Keratinocyte (primary cell): ENCODE data around the gene GLTP. TPM values are rescaled to one million over a fixed set of nuclear protein-coding genes. Genes with fewer than 3 reads are reported as not detected.

Experiments used
- DNase-seq: peaks from one replicate; pipeline ENCODE4 v3.0.0-alpha.2; 2011; ENCODE audit warnings: low read depth, missing footprints, low spot score
- FAIRE-seq: peaks from 2 replicates; lab custom pipeline; 2011; peaks lifted over from hg19 to GRCh38; lab: Jason Lieb, UNC
- H2AFZ ChIP-seq: 2 replicates; pipeline ENCODE4 v1.6.0; 2012; ENCODE audit warnings: low read length, control low read depth, inconsistent platforms; ENCODE audit not compliant: control insufficient read depth
- H3K27ac ChIP-seq: 2 replicates; pipeline ENCODE4 v1.5.1; 2011; ENCODE audit warnings: low read length; ENCODE audit not compliant: control insufficient read depth, insufficient read depth
- H3K27me3 ChIP-seq: 3 replicates; pipeline ENCODE4 v1.6.0; 2011; ENCODE audit warnings: low read length; ENCODE audit not compliant: control insufficient read depth, insufficient read depth; ENCODE audit errors: extremely low read depth
- H3K36me3 ChIP-seq, 2 experiments: 2 replicates in 1 of 2; 3 replicates in 1 of 2; pipeline ENCODE4 v1.5.1; 2011; ENCODE audit warnings: low read length in 2 of 2, mild to moderate bottlenecking in 1 of 2; ENCODE audit not compliant: control insufficient read depth in 2 of 2, insufficient read depth in 2 of 2; ENCODE audit errors: extremely low read depth in 1 of 2
- H3K4me1 ChIP-seq: 3 replicates; pipeline ENCODE4 v1.5.1; 2011; ENCODE audit warnings: low read length; ENCODE audit not compliant: control insufficient read depth, insufficient read depth; ENCODE audit errors: extremely low read depth
- H3K4me2 ChIP-seq: 3 replicates; pipeline ENCODE4 v1.6.0; 2011; ENCODE audit warnings: low read depth, low read length; ENCODE audit not compliant: control insufficient read depth, insufficient read depth; ENCODE audit errors: extremely low read depth
- H3K4me3 ChIP-seq, 3 experiments: fragments of 200-600 bp in 1 of 3; sonication (generic) in 1 of 3; 2 replicates in 2 of 3; 3 replicates in 1 of 3; pipeline ENCODE4 v1.5.1; 2011 to 2016; ENCODE audit warnings: low read length in 3 of 3, mild to moderate bottlenecking in 3 of 3, control low read depth in 2 of 3, inconsistent platforms in 1 of 3, low read depth in 1 of 3, mixed read lengths in 1 of 3, mixed run types in 1 of 3, moderate library complexity in 1 of 3; ENCODE audit not compliant: control insufficient read depth in 2 of 3, insufficient read depth in 2 of 3; ENCODE audit errors: extremely low read depth in 1 of 3
- H3K79me2 ChIP-seq: 2 replicates; pipeline ENCODE4 v1.6.0; 2012; ENCODE audit warnings: low read length; ENCODE audit not compliant: control insufficient read depth, insufficient read depth
- H3K9ac ChIP-seq: 3 replicates; pipeline ENCODE4 v1.6.0; 2011; ENCODE audit warnings: low read length; ENCODE audit not compliant: control insufficient read depth, insufficient read depth; ENCODE audit errors: extremely low read depth
- H3K9me1 ChIP-seq: 3 replicates; pipeline ENCODE4 v1.6.0; 2011; ENCODE audit warnings: low read length; ENCODE audit not compliant: control insufficient read depth, insufficient read depth; ENCODE audit errors: extremely low read depth
- H3K9me3 ChIP-seq: 2 replicates; pipeline ENCODE4 v1.5.1; 2012; ENCODE audit warnings: low read depth, low read length; ENCODE audit not compliant: control insufficient read depth
- H4K20me1 ChIP-seq: 3 replicates; pipeline ENCODE4 v1.6.0; 2011; ENCODE audit warnings: low read length; ENCODE audit not compliant: control insufficient read depth, insufficient read depth; ENCODE audit errors: extremely low read depth
- EZH2 ChIP-seq: IDR thresholded peaks from one replicate; pipeline ENCODE4 v1.6.1; 2012; ENCODE audit warnings: inconsistent platforms, mild to moderate bottlenecking, low read length, moderate library complexity
- dilution Hi-C: fragments of 300-500 bp; cut with MboI; formaldehyde crosslinking; loops from one replicate; pipeline ENCODE4 v1.7.0; 2020; ENCODE audit warnings: low sequenced_read_pairs; ENCODE audit not compliant: extremely low pct_ligation_motif_present
- polyA plus RNA-seq, 5 experiments: library from polyadenylated mRNA; depleted of rRNA in 3 of 5; stranded (reverse) in 3 of 5; stranded (forward) in 1 of 5; unstranded in 1 of 5; fragments of >200 nt; gene quantifications; 1 replicate in 1 of 5; 2 replicates in 3 of 5; 3 replicates in 1 of 5; pipeline versions ENCODE4 v1.2.1 to v1.2.3, GENCODE V29; 2011 to 2012; ENCODE audit warnings: missing spikeins in 2 of 5, low read depth in 1 of 5, low replicate concordance in 1 of 5
- TF ChIP-seq, protein P1 (sequence below), 3 experiments: IDR thresholded peaks in 1 of 3; conservative IDR thresholded peaks in 1 of 3; optimal IDR thresholded peaks in 1 of 3; 2 replicates in 2 of 3; 3 replicates in 1 of 3; pipeline versions ENCODE3 to v1.5.1; 2011; ENCODE audit warnings: low read length in 3 of 3, mild to moderate bottlenecking in 3 of 3, moderate library complexity in 2 of 3, control low read depth in 1 of 3, inconsistent platforms in 1 of 3; ENCODE audit not compliant: insufficient read depth in 2 of 3; ENCODE audit errors: extremely low read depth in 1 of 3

Gene GLTP
- polyA plus RNA-seq, 1 donor (not counting 4 experiments of a cell fraction or from before 2014, with no cell fraction given), result 54.6 TPM

DNA sequence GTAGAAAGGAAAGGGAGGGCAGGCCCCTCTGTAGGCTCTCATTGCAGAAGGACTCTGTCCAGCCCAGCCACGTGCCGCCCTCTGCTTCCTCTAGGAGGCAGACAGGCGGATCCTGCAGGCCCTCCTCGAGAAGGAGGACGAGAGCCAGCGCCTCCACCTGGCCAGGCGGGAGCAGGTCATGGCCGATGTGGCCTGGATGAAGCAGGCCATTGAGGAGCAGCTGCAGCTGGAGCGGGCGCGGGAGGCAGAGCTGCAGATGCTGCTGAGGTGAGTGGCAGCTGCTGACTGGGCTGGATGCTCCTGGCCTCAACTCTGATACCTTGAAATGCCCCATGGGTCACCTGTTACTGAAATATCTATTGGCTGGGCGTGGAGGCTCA is 30.6 kb upstream of the GLTP start:
- Histone ChIP-seq H3K27ac (no peak overlapping the region), H3K4me1 (peaks cover 4% of the 10 kb centered on the region), H2AFZ (no peak overlapping the region), H3K27me3 (no peaks in the 10 kb centered on the region), H3K9me1 (no peaks in the 10 kb centered on the region), H3K4me2 (no peak overlapping the region), H3K9ac (no peak overlapping the region), H4K20me1 (no peaks in the 10 kb centered on the region), H3K4me3 (no peak overlapping the region), H3K36me3 (peaks cover 25 to 45% of the 10 kb centered on the region in 2 experiments), H3K79me2 (no peaks in the 10 kb centered on the region), H3K9me3 (no peaks in the 10 kb centered on the region)
- TF ChIP-seq, protein P1, sequence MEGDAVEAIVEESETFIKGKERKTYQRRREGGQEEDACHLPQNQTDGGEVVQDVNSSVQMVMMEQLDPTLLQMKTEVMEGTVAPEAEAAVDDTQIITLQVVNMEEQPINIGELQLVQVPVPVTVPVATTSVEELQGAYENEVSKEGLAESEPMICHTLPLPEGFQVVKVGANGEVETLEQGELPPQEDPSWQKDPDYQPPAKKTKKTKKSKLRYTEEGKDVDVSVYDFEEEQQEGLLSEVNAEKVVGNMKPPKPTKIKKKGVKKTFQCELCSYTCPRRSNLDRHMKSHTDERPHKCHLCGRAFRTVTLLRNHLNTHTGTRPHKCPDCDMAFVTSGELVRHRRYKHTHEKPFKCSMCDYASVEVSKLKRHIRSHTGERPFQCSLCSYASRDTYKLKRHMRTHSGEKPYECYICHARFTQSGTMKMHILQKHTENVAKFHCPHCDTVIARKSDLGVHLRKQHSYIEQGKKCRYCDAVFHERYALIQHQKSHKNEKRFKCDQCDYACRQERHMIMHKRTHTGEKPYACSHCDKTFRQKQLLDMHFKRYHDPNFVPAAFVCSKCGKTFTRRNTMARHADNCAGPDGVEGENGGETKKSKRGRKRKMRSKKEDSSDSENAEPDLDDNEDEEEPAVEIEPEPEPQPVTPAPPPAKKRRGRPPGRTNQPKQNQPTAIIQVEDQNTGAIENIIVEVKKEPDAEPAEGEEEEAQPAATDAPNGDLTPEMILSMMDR (optimal IDR thresholded peaks at IDR 0.05 in 1 of 3, IDR thresholded peaks at IDR 0.05 in 1 of 3, conservative IDR thresholded peaks at IDR 0.05 in 1 of 3; ENCODE audit: extremely low read depth in 1 of 3, insufficient read depth in 2 of 3, low read length in 3 of 3), result peak; percentile 44 to 63 (median 59)
- no peak for TF ChIP-seq EZH2
- dilution Hi-C loops, result no loop called here
- DNase-seq, result no peak
- no peak for FAIRE-seq

DNA sequence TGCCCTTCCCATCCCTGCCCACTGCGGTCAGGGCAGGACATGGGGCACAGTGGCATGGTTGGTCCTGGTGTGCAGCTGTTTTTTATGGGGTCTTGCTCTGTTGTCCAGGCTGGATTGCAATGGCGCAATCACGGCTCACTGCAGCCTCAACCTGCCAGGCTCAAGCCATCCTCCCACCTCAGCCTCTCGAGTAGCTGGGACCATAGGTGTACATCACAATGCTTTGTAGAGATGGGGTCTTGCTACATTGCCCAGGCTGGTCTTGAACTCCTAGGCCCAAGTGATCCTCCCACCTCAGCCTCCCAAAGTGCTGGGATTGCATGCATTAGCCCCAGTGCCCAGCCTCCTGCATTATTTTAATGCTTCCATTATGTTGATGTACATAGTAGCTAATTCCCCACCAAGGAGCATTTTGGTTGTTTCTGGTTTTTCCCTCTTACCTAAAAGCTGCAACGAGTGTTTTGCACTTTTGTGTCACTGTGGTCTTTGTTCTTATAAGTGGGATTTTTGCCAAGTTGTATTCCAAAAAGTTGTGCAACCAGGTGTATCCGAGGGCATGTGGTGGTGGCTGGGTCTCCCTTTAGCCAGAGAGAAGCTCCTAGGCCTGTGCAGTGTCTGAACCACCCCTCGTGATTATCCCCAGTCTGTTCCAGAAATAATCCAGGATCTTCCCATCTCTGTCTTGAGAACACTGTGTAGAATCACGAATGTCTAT is 30.1 kb upstream of the GLTP start:
- Histone ChIP-seq H2AFZ (no peak overlapping the region), H3K36me3 (peaks cover 22 to 49% of the 10 kb centered on the region in 2 experiments), H3K27me3 (no peaks in the 10 kb centered on the region), H3K9ac (no peak overlapping the region), H3K27ac (no peak overlapping the region), H3K4me2 (no peak overlapping the region), H3K4me1 (peaks cover 4% of the 10 kb centered on the region), H3K9me1 (no peaks in the 10 kb centered on the region), H4K20me1 (no peaks in the 10 kb centered on the region), H3K79me2 (no peaks in the 10 kb centered on the region), H3K9me3 (no peaks in the 10 kb centered on the region), H3K4me3 (no peak overlapping the region)
- TF ChIP-seq, protein P1 (optimal IDR thresholded peaks at IDR 0.05 in 1 of 3, IDR thresholded peaks at IDR 0.05 in 1 of 3, conservative IDR thresholded peaks at IDR 0.05 in 1 of 3; ENCODE audit: extremely low read depth in 1 of 3, insufficient read depth in 2 of 3, low read length in 3 of 3), result no peak
- TF ChIP-seq EZH2, result no peak
- dilution Hi-C loops, result no loop called here
- DNase-seq, result no peak
- no peak for FAIRE-seq
